HepG2 (cell line): ENCODE measurements around the gene SLTM. TPM values are rescaled to one million over a fixed set of nuclear protein-coding genes. Genes with fewer than 3 reads are reported as not detected.

Experiments
- ATAC-seq: fragments of 200-7000 bp; cut with Tn5 transposase; 3 replicates; pipeline ENCODE4 v1.9.1; 2020; ENCODE audit warnings: mild to moderate bottlenecking, moderate library complexity
- BruUV-seq: library from RNA; stranded (reverse); fragments of 400-500 nt; replicated peaks from 2 replicates; lab custom pipeline; 2021; lab: Mats Ljungman, UMichigan
- CTCF ChIA-PET: fragments of 300-600 bp; formaldehyde crosslinking; extraction: SDS; loops from one replicate; lab custom pipeline; 2021; ENCODE audit warnings: low total read pairs, inconsistent platforms, low intra/inter-chr PET ratio; lab: Yijun Ruan, JAX
- POLR2A ChIA-PET: fragments of 350-600 bp; sonication (Branson Sonifier 250); formaldehyde crosslinking; loops from one replicate; lab custom pipeline; 2020; ENCODE audit warnings: antibody characterized with exemption, inconsistent platforms; lab: Yijun Ruan, JAX
- DNase-seq: peaks from one replicate; pipeline ENCODE4 v3.0.0-alpha.2; 2015; ENCODE audit warnings: low spot score
- FAIRE-seq: peaks from 3 replicates; lab custom pipeline; 2011; peaks lifted over from hg19 to GRCh38; lab: Jason Lieb, UNC
- H2AFZ ChIP-seq: one replicate; pipeline ENCODE4 v1.6.1; 2011; ENCODE audit warnings: low read length, inconsistent platforms
- H3K27ac ChIP-seq: fragments of 300-600 bp; 3 replicates; pipeline ENCODE4 v1.8.0; 2011; ENCODE audit warnings: mixed run types, mild to moderate bottlenecking, mixed read lengths, low read length, inconsistent platforms; ENCODE audit not compliant: insufficient read depth; ENCODE audit errors: extremely low read length
- H3K27me3 ChIP-seq, 2 experiments: fragments of 200-600 bp in 1 of 2; 2 replicates in 1 of 2; 3 replicates in 1 of 2; pipeline versions ENCODE4 v1.6.0 to v1.8.0; 2011; ENCODE audit warnings: low read length in 2 of 2, mild to moderate bottlenecking in 2 of 2, moderate library complexity in 2 of 2, inconsistent platforms in 1 of 2; ENCODE audit not compliant: insufficient read depth in 2 of 2, control insufficient read depth in 1 of 2
- H3K36me3 ChIP-seq, 2 experiments: fragments of 200-600 bp in 1 of 2; replicated peaks in 1 of 2; 2 replicates in 1 of 2; 3 replicates in 1 of 2; pipeline versions ENCODE4 v1.5.1 to v1.8.0; 2011; ENCODE audit warnings: low read length in 2 of 2, inconsistent platforms in 1 of 2; ENCODE audit not compliant: insufficient read depth in 2 of 2, control insufficient read depth in 1 of 2
- H3K4me1 ChIP-seq: 2 replicates; pipeline ENCODE4 v1.5.1; 2012; ENCODE audit warnings: low read length, inconsistent platforms; ENCODE audit not compliant: insufficient read depth
- H3K4me2 ChIP-seq: 2 replicates; pipeline ENCODE4 v1.6.0; 2011; ENCODE audit warnings: low read depth, low read length, inconsistent platforms
- H3K4me3 ChIP-seq, 3 experiments: fragments of 200-600 bp in 1 of 3; sonication (generic), shearing (Covaris generic) in 1 of 3; replicated peaks in 1 of 3; 2 replicates each; pipeline ENCODE4 v1.5.1; 2011 to 2016; ENCODE audit warnings: low read length in 3 of 3, inconsistent platforms in 2 of 3, low read depth in 2 of 3, mild to moderate bottlenecking in 2 of 3, control low read depth in 1 of 3, mixed read lengths in 1 of 3; ENCODE audit not compliant: insufficient read depth in 1 of 3
- H3K79me2 ChIP-seq: one replicate; pipeline ENCODE4 v1.6.1; 2011; ENCODE audit warnings: low read length, inconsistent platforms; ENCODE audit not compliant: insufficient read depth
- H3K9ac ChIP-seq: 2 replicates; pipeline ENCODE4 v1.6.0; 2011; ENCODE audit warnings: mild to moderate bottlenecking, low read depth, low read length, inconsistent platforms; ENCODE audit not compliant: insufficient read depth
- H3K9me3 ChIP-seq: 2 replicates; pipeline ENCODE4 v1.5.1; 2012; ENCODE audit warnings: mild to moderate bottlenecking, low read length
- H4K20me1 ChIP-seq: 2 replicates; pipeline ENCODE4 v1.6.0; 2011; ENCODE audit warnings: inconsistent platforms, mild to moderate bottlenecking, low read length, moderate library complexity; ENCODE audit not compliant: insufficient read depth
- ELF3 ChIP-seq: IDR thresholded peaks from 2 replicates; pipeline ENCODE4 v1.6.1; 2016; ENCODE audit warnings: missing genetic modification reagents, missing compliant biosample characterization
- PPARG ChIP-seq: conservative IDR thresholded peaks from 2 replicates; pipeline ENCODE4 v1.6.1; 2016; ENCODE audit warnings: missing biosample characterization, missing genetic modification reagents
- ZNF138 ChIP-seq: sonication (generic); formaldehyde crosslinking; IDR thresholded peaks from 2 replicates; pipeline ENCODE4 v1.5.0; 2020; ENCODE audit warnings: mild to moderate bottlenecking, low read depth, missing genetic modification reagents
- WGBS: methylation state at CpG from one replicate; pipeline ENCODE4 v1.1.6; 2017; ENCODE audit warnings: low lambda C conversion rate; 5-methylcytosine and 5-hydroxymethylcytosine counted together
- in situ Hi-C: cut with HindIII; loops from 2 replicates; pipeline ENCODE4 v1.10.0; 2017; ENCODE audit warnings: low pct_unique_long_range_greater_than_20kb; ENCODE audit not compliant: extremely low pct_ligation_motif_present
- intact Hi-C: fragments of 100-400 bp; cut with micrococcal nuclease; formaldehyde crosslinking; loops from one replicate; pipeline ENCODE4 v1.10.0; 2022; ENCODE audit not compliant: unreplicated experiment
- polyA plus RNA-seq, 8 experiments: library from polyadenylated mRNA; depleted of rRNA in 3 of 8; stranded (reverse) in 7 of 8; unstranded in 1 of 8; fragments of >200 nt; fragmentation: Illumina TruSeq in 4 of 8; extraction: Trizol in 4 of 8; gene quantifications; 2 replicates each; pipeline versions ENCODE4 v1.2.1 to v1.2.3, GENCODE V29; 2011 to 2016; ENCODE audit warnings: low read depth in 4 of 8, missing spikeins in 1 of 8, mixed read lengths in 1 of 8; ENCODE audit not compliant: insufficient read depth in 1 of 8
- total RNA-seq, 5 experiments: library from RNA; depleted of rRNA; stranded (reverse); fragments of >200 nt; fragmentation: Illumina TruSeq; extraction: Trizol; gene quantifications; 2 replicates each; pipeline ENCODE4 v1.2.3, GENCODE V29; 2016; ENCODE audit warnings: low read depth in 1 of 5
- TF ChIP-seq, protein P1 (sequence below): IDR thresholded peaks from 2 replicates; pipeline ENCODE4 v1.6.1; 2016; ENCODE audit warnings: low read depth, missing genetic modification reagents, missing compliant biosample characterization
- TF ChIP-seq, protein P2 (sequence below): sonication (generic); formaldehyde crosslinking; IDR thresholded peaks from 2 replicates; pipeline ENCODE4 v1.4.0; 2020; ENCODE audit warnings: missing genetic modification reagents, borderline replicate concordance

SLTM gene
- total and polyA plus RNA-seq, 2 of the 13 experiments (the other 11 are each of a cell fraction or from before 2014, with no cell fraction given), result 22.0 to 64.2 TPM

DNA sequence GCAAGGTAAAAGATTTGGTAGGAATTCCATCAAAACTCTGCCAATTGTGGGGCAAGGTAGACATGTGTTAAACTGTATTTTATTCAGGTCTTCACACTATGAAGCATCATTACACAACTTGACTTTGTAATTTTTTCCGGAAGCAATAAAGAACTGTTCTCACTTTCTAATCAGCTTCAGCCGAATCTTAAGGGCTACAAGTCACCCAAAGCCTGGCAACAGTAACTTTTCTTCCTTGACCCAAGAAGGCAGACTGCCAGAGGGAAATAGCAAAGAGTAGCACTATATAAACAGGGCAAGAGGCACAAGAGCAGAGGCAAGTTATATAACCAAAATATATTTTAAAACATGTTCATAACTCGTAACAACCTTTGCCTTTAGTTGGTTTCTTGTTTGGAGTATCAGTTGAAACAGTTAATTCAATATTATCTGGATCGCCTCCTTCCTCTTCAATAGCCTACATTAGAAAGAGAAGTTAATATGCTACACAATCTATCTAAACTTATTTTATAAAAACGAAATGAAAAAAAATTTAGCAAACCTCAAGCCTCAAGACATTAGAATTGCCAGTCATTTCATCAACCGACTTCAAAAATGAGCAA is 1.4 kb downstream of the SLTM start:
- H3K27ac ChIP-seq, result peak overlapping the region; percentile 99
- TF ChIP-seq, protein P1, sequence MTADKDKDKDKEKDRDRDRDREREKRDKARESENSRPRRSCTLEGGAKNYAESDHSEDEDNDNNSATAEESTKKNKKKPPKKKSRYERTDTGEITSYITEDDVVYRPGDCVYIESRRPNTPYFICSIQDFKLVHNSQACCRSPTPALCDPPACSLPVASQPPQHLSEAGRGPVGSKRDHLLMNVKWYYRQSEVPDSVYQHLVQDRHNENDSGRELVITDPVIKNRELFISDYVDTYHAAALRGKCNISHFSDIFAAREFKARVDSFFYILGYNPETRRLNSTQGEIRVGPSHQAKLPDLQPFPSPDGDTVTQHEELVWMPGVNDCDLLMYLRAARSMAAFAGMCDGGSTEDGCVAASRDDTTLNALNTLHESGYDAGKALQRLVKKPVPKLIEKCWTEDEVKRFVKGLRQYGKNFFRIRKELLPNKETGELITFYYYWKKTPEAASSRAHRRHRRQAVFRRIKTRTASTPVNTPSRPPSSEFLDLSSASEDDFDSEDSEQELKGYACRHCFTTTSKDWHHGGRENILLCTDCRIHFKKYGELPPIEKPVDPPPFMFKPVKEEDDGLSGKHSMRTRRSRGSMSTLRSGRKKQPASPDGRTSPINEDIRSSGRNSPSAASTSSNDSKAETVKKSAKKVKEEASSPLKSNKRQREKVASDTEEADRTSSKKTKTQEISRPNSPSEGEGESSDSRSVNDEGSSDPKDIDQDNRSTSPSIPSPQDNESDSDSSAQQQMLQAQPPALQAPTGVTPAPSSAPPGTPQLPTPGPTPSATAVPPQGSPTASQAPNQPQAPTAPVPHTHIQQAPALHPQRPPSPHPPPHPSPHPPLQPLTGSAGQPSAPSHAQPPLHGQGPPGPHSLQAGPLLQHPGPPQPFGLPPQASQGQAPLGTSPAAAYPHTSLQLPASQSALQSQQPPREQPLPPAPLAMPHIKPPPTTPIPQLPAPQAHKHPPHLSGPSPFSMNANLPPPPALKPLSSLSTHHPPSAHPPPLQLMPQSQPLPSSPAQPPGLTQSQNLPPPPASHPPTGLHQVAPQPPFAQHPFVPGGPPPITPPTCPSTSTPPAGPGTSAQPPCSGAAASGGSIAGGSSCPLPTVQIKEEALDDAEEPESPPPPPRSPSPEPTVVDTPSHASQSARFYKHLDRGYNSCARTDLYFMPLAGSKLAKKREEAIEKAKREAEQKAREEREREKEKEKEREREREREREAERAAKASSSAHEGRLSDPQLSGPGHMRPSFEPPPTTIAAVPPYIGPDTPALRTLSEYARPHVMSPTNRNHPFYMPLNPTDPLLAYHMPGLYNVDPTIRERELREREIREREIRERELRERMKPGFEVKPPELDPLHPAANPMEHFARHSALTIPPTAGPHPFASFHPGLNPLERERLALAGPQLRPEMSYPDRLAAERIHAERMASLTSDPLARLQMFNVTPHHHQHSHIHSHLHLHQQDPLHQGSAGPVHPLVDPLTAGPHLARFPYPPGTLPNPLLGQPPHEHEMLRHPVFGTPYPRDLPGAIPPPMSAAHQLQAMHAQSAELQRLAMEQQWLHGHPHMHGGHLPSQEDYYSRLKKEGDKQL (CRISPR knock-in tag), result no peak
- 0 out of 2 replicates have a peak, but pooled peaks have one; percentile 27 for TF ChIP-seq PPARG (CRISPR knock-in tag)
- TF ChIP-seq, protein P2, sequence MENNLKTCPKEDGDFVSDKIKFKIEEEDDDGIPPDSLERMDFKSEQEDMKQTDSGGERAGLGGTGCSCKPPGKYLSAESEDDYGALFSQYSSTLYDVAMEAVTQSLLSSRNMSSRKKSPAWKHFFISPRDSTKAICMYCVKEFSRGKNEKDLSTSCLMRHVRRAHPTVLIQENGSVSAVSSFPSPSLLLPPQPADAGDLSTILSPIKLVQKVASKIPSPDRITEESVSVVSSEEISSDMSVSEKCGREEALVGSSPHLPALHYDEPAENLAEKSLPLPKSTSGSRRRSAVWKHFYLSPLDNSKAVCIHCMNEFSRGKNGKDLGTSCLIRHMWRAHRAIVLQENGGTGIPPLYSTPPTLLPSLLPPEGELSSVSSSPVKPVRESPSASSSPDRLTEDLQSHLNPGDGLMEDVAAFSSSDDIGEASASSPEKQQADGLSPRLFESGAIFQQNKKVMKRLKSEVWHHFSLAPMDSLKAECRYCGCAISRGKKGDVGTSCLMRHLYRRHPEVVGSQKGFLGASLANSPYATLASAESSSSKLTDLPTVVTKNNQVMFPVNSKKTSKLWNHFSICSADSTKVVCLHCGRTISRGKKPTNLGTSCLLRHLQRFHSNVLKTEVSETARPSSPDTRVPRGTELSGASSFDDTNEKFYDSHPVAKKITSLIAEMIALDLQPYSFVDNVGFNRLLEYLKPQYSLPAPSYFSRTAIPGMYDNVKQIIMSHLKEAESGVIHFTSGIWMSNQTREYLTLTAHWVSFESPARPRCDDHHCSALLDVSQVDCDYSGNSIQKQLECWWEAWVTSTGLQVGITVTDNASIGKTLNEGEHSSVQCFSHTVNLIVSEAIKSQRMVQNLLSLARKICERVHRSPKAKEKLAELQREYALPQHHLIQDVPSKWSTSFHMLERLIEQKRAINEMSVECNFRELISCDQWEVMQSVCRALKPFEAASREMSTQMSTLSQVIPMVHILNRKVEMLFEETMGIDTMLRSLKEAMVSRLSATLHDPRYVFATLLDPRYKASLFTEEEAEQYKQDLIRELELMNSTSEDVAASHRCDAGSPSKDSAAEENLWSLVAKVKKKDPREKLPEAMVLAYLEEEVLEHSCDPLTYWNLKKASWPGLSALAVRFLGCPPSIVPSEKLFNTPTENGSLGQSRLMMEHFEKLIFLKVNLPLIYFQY, result 0 out of 2 replicates have a peak, but pooled peaks have one; percentile 34
- TF ChIP-seq ELF3, result 0 out of 2 replicates have a peak, but pooled peaks have one; percentile 15
- TF ChIP-seq ZNF138, result no peak
- DNase-seq (peak; percentile 9), FAIRE-seq (no peak), ATAC-seq (no peak)
- POLR2A ChIA-PET, result interaction anchor here (1.3 to 2.0 kb wide), 2 partner anchors 67 to 161 kb away, joined by 3 to 7 read pairs (median 4); partner anchors contain the start of gene MINDY2
- 0 out of 2 replicates have a peak, but pooled peaks cover 5% of the 10 kb centered on the region for H4K20me1 ChIP-seq
- intact Hi-C loops, result loop anchor here (5.0 kb wide), 1 partner anchor 65 kb away; no protein-coding TSS in a partner anchor
- H3K9me3 ChIP-seq, result no peaks in the 10 kb centered on the region
- no peaks in the 10 kb centered on the region; a peak in 1 of 5 replicates for H3K27me3 ChIP-seq
- peaks cover 3 to 20% of the 10 kb centered on the region in 2 experiments; a peak in 3 of 5 replicates for H3K36me3 ChIP-seq
- peak overlapping the region; percentile 76 to 100 (median 94) for H3K4me3 ChIP-seq
- WGBS, result 2% methylated on average over 6 of the region's 6 CpGs
- peak overlapping the region; percentile 100 for H3K9ac ChIP-seq
- peaks cover 25% of the 10 kb centered on the region for H3K4me1 ChIP-seq
- H3K4me2 ChIP-seq, result peak overlapping the region; percentile 76
- no TSS peak for BruUV-seq
- CTCF ChIA-PET, result no interaction called here
- in situ Hi-C loops, result no loop called here
- H3K79me2 ChIP-seq, result peaks cover 58% of the 10 kb centered on the region
- H2AFZ ChIP-seq, result no peak overlapping the region
